Suprapubic skin (tissue), 4 donors: ENCODE data around the gene LTBP4.

Experiments
- CTCF ChIP-seq, 2 donors: fragments of 200-600 bp in 1 of 2; fragments of 450-650 bp in 1 of 2; sonication (generic) in 1 of 2; IDR thresholded peaks; one replicate each; pipeline ENCODE4 v1.5.1; 2016 to 2019; ENCODE audit warnings: antibody characterized with exemption in 2 of 2, mild to moderate bottlenecking in 1 of 2, moderate library complexity in 1 of 2
- POLR2A ChIP-seq, 2 donors: fragments of 450-650 bp; IDR thresholded peaks; one replicate each; pipeline ENCODE4 v1.6.1; 2017; ENCODE audit warnings: antibody characterized with exemption in 2 of 2, mild to moderate bottlenecking in 2 of 2, moderate library complexity in 2 of 2
- POLR2AphosphoS5 ChIP-seq, 3 donors: sonication (generic); formaldehyde crosslinking; IDR thresholded peaks; one replicate each; pipeline ENCODE4 v1.6.1; 2017; ENCODE audit warnings: antibody characterized with exemption in 3 of 3

GRCh38 chr19:40599331-40599901 lies 1.8 kb upstream of the LTBP4 start:
- TF ChIP-seq POLR2A (IDR thresholded peaks at IDR 0.05) = no peak
- TF ChIP-seq CTCF (IDR thresholded peaks at IDR 0.05) = no peak
- TF ChIP-seq POLR2AphosphoS5 (IDR thresholded peaks at IDR 0.05) = no peak
